Peyer's patch (tissue), 4 donors: ENCODE results near the gene GPC5. TPM values are rescaled to one million over a fixed set of nuclear protein-coding genes. Genes with fewer than 3 reads are reported as not detected.
"Not testable (repeated sequence)": the region's sequence is repeated elsewhere in the genome, so short reads cannot be mapped to it uniquely, and the experiment has no call there.

Experiments used
- DNase-seq, 3 donors: peaks; one replicate each; pipeline ENCODE4 v3.0.0-alpha.2; 2017 to 2019
- H3K27ac ChIP-seq, 4 donors: fragments of 200-600 bp; sonication (generic); one replicate each; pipeline ENCODE4 v1.5.1; 2016 to 2019
- H3K27me3 ChIP-seq, 2 donors: fragments of 200-600 bp; sonication (generic); one replicate each; pipeline ENCODE4 v1.5.1; 2019
- H3K36me3 ChIP-seq, 3 donors: fragments of 200-600 bp; sonication (generic); one replicate each; pipeline ENCODE4 v1.5.1; 2016 to 2019
- H3K4me1 ChIP-seq, 4 donors: fragments of 200-600 bp; sonication (generic); one replicate each; pipeline ENCODE4 v1.5.1; 2016 to 2019
- H3K4me3 ChIP-seq, 4 donors: fragments of 200-600 bp; sonication (generic); 1 replicate in 3 of 4; 2 replicates in 1 of 4; pipeline ENCODE4 v1.5.1; 2016 to 2019; ENCODE audit warnings: mild to moderate bottlenecking in 1 of 4
- H3K9me3 ChIP-seq, 4 donors: fragments of 200-600 bp; sonication (generic); one replicate each; pipeline ENCODE4 v1.5.1; 2016 to 2019; ENCODE audit warnings: mild to moderate bottlenecking in 1 of 4
- CTCF ChIP-seq, 6 experiments: fragments of 450-650 bp in 4 of 6; fragments of 200-600 bp in 2 of 6; sonication (generic) in 1 of 6; IDR thresholded peaks; one replicate each; pipeline ENCODE4 v1.5.1; 2017 to 2019; ENCODE audit warnings: antibody characterized with exemption in 6 of 6, mild to moderate bottlenecking in 3 of 6, moderate library complexity in 1 of 6
- POLR2A ChIP-seq, 2 donors: fragments of 450-650 bp; IDR thresholded peaks; one replicate each; pipeline ENCODE4 v1.5.1; 2017; ENCODE audit warnings: antibody characterized with exemption in 2 of 2, mild to moderate bottlenecking in 2 of 2, moderate library complexity in 2 of 2
- total RNA-seq, 4 donors: library from RNA; depleted of rRNA; stranded (reverse); fragments of >200 nt; gene quantifications; one replicate each; pipeline ENCODE4 v1.1.0, GENCODE V29; 2016

Gene GPC5
- total RNA-seq, 4 donors from 2014 or later: 4.1 TPM; not detected in 3

DNA sequence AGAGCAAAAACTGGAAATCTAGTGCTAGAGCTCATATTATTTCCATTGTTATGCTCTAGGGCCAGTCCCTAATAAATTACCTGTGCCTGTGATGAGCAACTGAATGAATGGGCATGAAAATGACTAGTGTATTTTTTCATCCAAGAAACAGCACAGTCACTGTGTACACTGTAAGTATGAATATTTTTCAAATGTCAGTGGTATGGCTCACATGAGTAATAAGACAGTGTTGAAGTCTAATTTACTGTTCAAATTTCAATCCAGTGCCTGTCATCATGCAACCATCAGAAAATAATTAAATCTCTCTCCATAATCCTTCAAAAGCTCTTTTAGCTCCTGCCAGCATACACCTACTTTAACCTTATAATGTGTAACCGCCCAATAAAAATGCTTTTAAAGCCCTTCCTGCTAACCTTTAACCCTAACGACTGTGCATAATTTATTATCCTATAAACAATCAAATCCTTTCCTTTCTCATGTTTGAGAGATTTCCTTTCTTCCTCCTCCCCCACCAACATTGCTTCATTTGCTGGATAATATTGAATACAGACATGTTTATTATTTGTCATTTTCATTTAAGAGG lies 378.3 kb downstream of the GPC5 start:
- no peaks in the 10 kb centered on the region for H3K4me1 ChIP-seq
- no peak for DNase-seq

DNA sequence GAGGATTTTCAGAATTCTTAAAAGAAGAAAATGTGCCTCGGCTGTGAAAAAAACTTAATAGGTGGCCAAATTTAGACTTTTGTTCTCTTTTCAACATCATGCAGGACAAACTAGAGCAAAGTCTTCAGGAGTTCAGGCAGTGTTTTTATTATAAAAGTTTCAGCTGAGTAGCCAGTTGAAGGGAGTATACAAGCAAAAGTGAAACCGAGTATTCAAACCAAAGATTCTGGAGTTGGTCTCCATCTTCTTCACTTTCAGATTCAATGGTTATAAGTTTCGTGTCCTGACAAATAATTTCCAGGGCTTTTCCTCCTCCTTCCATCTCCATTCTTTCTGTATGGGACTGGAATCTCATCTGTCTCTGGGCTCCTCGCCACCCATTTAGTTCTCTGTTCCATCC lies 379.7 kb downstream of the GPC5 start:
- no peaks in the 10 kb centered on the region for H3K4me1 ChIP-seq
- TF ChIP-seq POLR2A (IDR thresholded peaks at IDR 0.05) (no peak), CTCF (IDR thresholded peaks at IDR 0.05) (no peak)
- H3K36me3 ChIP-seq: no peaks in the 10 kb centered on the region
- no peaks in the 10 kb centered on the region for H3K27me3 ChIP-seq
- H3K9me3 ChIP-seq: no peaks in the 10 kb centered on the region
- no peak overlapping the region for H3K4me3 ChIP-seq
- DNase-seq: no peak
- H3K27ac ChIP-seq: no peak overlapping the region

More for the DNA sequence above, 378.3 kb downstream of the GPC5 start:
- Histone ChIP-seq H3K27me3 (no peaks in the 10 kb centered on the region), H3K27ac (no peak overlapping the region), H3K36me3 (no peaks in the 10 kb centered on the region), H3K9me3 (no peaks in the 10 kb centered on the region), H3K4me3 (no peak overlapping the region)
- no peak for TF ChIP-seq POLR2A (IDR thresholded peaks at IDR 0.05)
- no peak for TF ChIP-seq CTCF (IDR thresholded peaks at IDR 0.05)

DNA sequence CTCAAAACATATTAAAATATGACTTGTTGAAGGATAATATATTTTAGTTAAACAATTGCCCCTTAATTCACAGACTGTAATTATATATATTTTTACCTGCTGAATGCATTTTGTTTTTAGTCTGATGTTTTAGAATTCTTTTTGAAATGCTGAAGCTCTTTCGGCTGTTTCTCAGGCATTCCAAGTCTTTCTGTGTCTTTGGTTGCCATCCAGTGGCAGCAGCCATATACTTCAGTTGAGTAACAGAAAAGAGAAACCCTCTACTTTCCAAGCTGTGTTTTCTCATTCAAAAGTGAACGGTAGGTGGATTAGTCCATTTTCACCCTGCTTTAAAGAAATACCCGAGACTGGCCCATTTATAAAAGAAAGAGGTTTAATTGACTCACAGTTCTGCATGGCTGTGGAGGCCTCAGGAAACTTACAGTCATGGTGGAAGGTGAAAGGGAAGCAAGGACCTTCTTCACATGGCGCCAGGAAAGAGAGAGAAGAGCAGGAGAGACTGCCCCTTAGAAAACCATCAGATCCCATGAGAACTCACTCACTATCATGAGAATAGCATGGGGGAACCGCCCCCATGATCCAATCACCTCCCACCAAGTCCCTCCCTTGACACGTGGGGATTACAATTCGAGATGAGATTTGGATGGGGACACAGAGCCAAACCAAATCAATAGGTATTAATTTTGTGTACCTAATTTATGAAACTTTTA lies 383.7 kb downstream of the GPC5 start:
- H3K27ac ChIP-seq, H3K4me3 ChIP-seq, DNase-seq, H3K9me3 ChIP-seq, H3K27me3 ChIP-seq, H3K36me3 ChIP-seq, H3K4me1 ChIP-seq: not testable (repeated sequence)

- no peak for DNase-seq
- no peaks in the 10 kb centered on the region for H3K27me3 ChIP-seq
- TF ChIP-seq POLR2A (IDR thresholded peaks at IDR 0.05) (no peak), CTCF (IDR thresholded peaks at IDR 0.05) (no peak)
- H3K9me3 ChIP-seq: no peaks in the 10 kb centered on the region
- no peak overlapping the region for H3K4me3 ChIP-seq
- no peaks in the 10 kb centered on the region for H3K36me3 ChIP-seq
- no peaks in the 10 kb centered on the region for H3K4me1 ChIP-seq
- no peak overlapping the region for H3K27ac ChIP-seq
Measured at GRCh38 chr13:91785431-91786119, 387.2 kb downstream of the GPC5 start.

- H3K36me3 ChIP-seq: no peaks in the 10 kb centered on the region
- no peak overlapping the region for H3K4me3 ChIP-seq
- no peak for DNase-seq
- H3K9me3 ChIP-seq: no peaks in the 10 kb centered on the region
- TF ChIP-seq CTCF (IDR thresholded peaks at IDR 0.05) (no peak), POLR2A (IDR thresholded peaks at IDR 0.05) (no peak)
- no peak overlapping the region for H3K27ac ChIP-seq
- no peaks in the 10 kb centered on the region for H3K27me3 ChIP-seq
- H3K4me1 ChIP-seq: no peaks in the 10 kb centered on the region
Measured at GRCh38 chr13:91792054-91792453, 393.6 kb downstream of the GPC5 start.

GRCh38 chr13:91797567-91797966 lies 399.1 kb downstream of the GPC5 start:
- no peak for DNase-seq
- H3K27me3 ChIP-seq: no peaks in the 10 kb centered on the region
- TF ChIP-seq POLR2A (IDR thresholded peaks at IDR 0.05): no peak
- TF ChIP-seq CTCF (IDR thresholded peaks at IDR 0.05): no peak
- no peaks in the 10 kb centered on the region for H3K4me1 ChIP-seq
- H3K9me3 ChIP-seq: no peaks in the 10 kb centered on the region
- H3K4me3 ChIP-seq: no peak overlapping the region
- no peaks in the 10 kb centered on the region for H3K36me3 ChIP-seq
- H3K27ac ChIP-seq: no peak overlapping the region

- H3K27ac ChIP-seq, H3K4me3 ChIP-seq, DNase-seq, H3K4me1 ChIP-seq, H3K36me3 ChIP-seq, H3K27me3 ChIP-seq, H3K9me3 ChIP-seq: not testable (repeated sequence)
Measured at GRCh38 chr13:91798338-91798737, 399.9 kb downstream of the GPC5 start.

- not testable (repeated sequence) for H3K4me3 ChIP-seq, H3K27me3 ChIP-seq, H3K27ac ChIP-seq, H3K36me3 ChIP-seq, H3K4me1 ChIP-seq, DNase-seq, H3K9me3 ChIP-seq
Measured at GRCh38 chr13:91801772-91802171, 403.4 kb downstream of the GPC5 start.
